ENCODE results near the gene MBD2.
"Not testable (repeated sequence)": the region's sequence is repeated elsewhere in the genome, so short reads cannot be mapped to it uniquely, and the experiment has no call there.

GRCh38 chr18:54123720-54124440 lies 100.6 kb downstream of the MBD2 start:
- TF ChIP-seq ZFP30 (CRISPR knock-in tag; IDR thresholded peaks at IDR 0.05); RARB (CRISPR knock-in tag; IDR thresholded peaks at IDR 0.05); ZC3H10 (CRISPR knock-in tag; IDR thresholded peaks at IDR 0.05); PATZ1 (CRISPR knock-in tag; IDR thresholded peaks at IDR 0.05; ENCODE audit: borderline replicate concordance); ZNF565 (CRISPR knock-in tag; conservative IDR thresholded peaks at IDR 0.05; ENCODE audit: low read depth); ZNF70 (CRISPR knock-in tag; IDR thresholded peaks at IDR 0.05); ESRRG (CRISPR knock-in tag; IDR thresholded peaks at IDR 0.05); CREB5 (CRISPR knock-in tag; IDR thresholded peaks at IDR 0.05; ENCODE audit: low read depth); OSR1 (CRISPR knock-in tag; IDR thresholded peaks at IDR 0.05): not testable (repeated sequence)

Measured in SK-N-SH treated with all-trans-retinoic acid at 6 μM for 48 hours (cell line).